ENCODE results near the gene C10orf105. TPM values are rescaled to one million over a fixed set of nuclear protein-coding genes. Genes with fewer than 3 reads are reported as not detected.

C10orf105 gene
- total RNA-seq, 4 donors from 2014 or later, result 0.06 to 0.27 (median 0.14) TPM

DNA sequence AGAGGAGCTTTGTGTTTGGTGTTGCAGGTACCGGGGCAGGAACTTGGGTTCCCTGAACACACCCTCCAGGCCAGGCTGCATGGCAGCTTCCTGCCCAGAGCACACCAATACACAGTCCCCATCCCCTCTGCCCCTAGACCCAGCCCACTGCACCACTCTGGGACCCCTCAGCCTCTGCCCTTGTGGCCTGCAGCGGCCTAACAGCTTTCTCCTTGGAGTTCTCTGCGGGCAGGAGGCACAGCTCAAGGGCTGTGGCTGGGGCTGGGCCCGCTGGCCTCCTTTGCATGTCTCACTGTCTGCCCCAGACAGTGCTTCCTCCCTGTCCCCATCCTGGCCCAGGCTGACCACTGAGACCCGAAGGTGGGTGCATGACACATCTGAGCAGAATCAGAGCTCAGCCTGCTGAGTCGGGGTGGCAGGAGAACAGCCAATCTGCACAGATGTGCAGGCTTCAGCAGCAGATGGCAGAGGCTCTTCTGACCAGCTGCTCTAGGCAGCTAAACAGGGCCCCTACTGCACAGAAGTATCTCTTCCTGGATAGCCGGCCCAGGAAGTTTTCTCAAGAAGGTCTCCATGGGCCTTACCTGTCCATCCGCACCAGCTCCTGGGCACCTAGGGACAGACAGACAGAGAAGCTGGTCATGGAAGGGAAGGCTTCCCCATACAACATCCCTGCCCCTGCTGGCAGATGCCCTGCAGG is 33.0 kb upstream of the C10orf105 start:
- DNase-seq (ENCODE audit: low spot score in 2 of 2), result no peak
- no peak overlapping the region for H3K4me3 ChIP-seq (ENCODE audit: low read depth, poor library complexity, severe bottlenecking)
- intact Hi-C loops (cut with DNase I; ENCODE audit: low total_unique reads), result no loop called here
- TF ChIP-seq CTCF (IDR thresholded peaks at IDR 0.05) (no peak), POLR2A (IDR thresholded peaks at IDR 0.05) (no peak)
- 72 to 86% methylated on average over 8 of the region's 8 CpGs for WGBS, 2 donors

DNA sequence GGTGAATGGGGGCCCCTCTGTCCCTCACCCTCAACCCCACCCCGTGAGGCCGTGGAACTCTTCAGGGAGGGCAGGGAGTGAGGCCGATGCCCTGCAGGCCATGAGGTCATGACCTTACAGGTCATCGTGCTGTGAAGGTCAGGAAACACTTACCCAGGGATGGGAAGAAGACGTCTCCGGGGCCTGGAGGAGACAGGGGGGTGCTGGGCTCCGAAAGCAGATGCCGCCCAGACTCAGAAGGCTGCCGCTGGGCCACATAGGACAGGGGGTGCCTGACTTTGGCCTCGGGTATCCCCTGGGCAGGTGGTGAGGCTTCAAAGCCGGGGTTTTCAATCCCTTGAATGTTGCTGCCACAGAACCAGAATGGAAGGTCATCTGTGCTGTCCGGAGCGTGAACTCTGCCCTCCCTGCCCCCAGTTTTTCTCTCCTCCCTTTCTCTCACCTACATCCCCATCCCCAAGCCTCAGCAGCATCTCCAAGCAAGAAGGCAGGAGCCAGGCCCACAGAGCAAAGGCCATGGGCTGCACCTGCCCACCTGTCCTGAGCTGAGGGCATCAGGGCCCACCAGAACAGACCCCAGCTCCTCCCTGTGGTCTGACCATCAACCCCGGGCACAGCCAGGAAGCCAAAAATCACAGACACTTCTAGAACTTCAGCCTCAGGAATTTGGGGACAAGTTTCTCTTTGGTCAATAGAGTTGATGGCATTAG is 32.1 kb upstream of the C10orf105 start:
- WGBS, 2 donors, result 86 to 93% methylated on average over 10 to 12 of the region's 14 CpGs
- no peak for DNase-seq (ENCODE audit: low spot score in 2 of 2)
- H3K4me3 ChIP-seq (ENCODE audit: low read depth, poor library complexity, severe bottlenecking), result no peak overlapping the region
- intact Hi-C loops (cut with DNase I; ENCODE audit: low total_unique reads), result no loop called here
- no peak for TF ChIP-seq CTCF (IDR thresholded peaks at IDR 0.05)
- TF ChIP-seq POLR2A (IDR thresholded peaks at IDR 0.05), result no peak

- 80 to 89% methylated on average over 4 to 5 of the region's 5 CpGs for WGBS, 2 donors
- DNase-seq (ENCODE audit: low spot score in 2 of 2), result no peak
- TF ChIP-seq CTCF (IDR thresholded peaks at IDR 0.05), result no peak
- no peak for TF ChIP-seq POLR2A (IDR thresholded peaks at IDR 0.05)
- no peak overlapping the region for H3K4me3 ChIP-seq (ENCODE audit: low read depth, poor library complexity, severe bottlenecking)
- intact Hi-C loops (cut with DNase I; ENCODE audit: low total_unique reads), result no loop called here
Observed at GRCh38 chr10:71750986-71751385, 31.4 kb upstream of the C10orf105 start.

DNA sequence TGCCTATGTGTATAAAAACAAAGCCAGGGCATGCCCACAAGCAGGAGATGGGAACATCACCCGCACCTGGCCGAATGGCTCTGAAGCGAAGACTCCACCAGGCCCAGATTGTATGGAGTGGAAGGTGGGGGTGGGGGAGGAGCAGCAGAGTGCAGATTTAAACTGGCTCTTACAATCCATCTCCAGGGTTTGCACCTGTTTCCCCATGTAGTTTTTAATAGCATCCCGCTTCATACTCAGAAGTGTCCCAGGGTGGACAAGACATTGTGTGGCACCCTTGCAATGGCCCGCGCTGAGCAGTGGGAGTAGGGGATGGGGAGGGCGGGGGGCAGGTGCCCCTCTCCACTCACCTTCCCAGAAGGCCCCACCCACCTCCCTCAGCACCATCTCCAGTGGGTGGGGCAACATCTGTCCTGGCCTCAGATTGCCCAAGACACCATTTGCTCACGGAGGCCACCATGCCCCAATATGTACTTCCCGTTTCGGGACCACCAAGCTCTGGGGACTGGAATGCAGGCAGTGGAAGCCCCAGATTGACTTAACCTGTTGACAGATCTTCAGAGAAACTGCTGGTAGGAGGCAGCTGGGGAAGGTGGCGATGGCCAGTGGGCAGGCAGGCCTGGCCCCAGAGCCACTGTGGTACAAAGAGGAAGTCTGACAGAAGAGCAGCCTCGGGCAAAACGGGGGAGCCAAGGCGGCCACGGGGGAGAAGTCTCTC is 30.7 kb upstream of the C10orf105 start:
- intact Hi-C loops (cut with DNase I; ENCODE audit: low total_unique reads), result no loop called here
- H3K4me3 ChIP-seq (ENCODE audit: low read depth, poor library complexity, severe bottlenecking), result no peak overlapping the region
- 87 to 89% methylated on average over 15 of the region's 15 CpGs for WGBS, 2 donors
- TF ChIP-seq POLR2A (IDR thresholded peaks at IDR 0.05) (no peak), CTCF (IDR thresholded peaks at IDR 0.05) (no peak)
- DNase-seq (ENCODE audit: low spot score in 2 of 2), result no peak

DNA sequence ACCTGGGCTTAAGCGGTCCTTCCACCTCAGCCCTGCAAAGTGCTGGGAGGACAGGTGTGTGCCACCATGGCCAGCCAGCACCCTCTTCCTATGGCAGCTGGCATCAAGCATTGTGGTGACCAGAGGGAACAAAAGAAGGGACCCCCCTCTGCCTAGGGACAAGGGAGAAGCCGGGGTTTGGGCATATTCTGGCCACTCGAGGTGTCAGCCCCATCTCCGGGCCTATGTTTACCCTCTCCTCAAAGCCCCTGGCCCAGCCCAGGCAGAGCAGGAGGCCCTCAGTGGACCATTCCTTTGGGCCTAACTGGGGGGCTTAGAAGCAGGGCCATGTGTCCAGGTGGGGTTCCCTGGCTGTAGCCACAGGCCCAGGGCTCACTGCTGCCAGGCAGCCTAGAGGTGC is 29.8 kb upstream of the C10orf105 start:
- TF ChIP-seq POLR2A (IDR thresholded peaks at IDR 0.05) (no peak), CTCF (IDR thresholded peaks at IDR 0.05) (no peak)
- no peak overlapping the region for H3K4me3 ChIP-seq (ENCODE audit: low read depth, poor library complexity, severe bottlenecking)
- 79 to 81% methylated on average over 4 of the region's 4 CpGs for WGBS, 2 donors
- intact Hi-C loops (cut with DNase I; ENCODE audit: low total_unique reads), result no loop called here
- no peak for DNase-seq (ENCODE audit: low spot score in 2 of 2)
